Measurements from ENCODE around the gene ARID1B.
A peak's percentile ranks its signal among the peaks of the same experiment; 100 is the strongest.
"Not testable (repeated sequence)": the region's sequence is repeated elsewhere in the genome, so short reads cannot be mapped to it uniquely, and the experiment has no call there.

Gene ARID1B

GRCh38 chr6:157032923-157033322, 255.7 kb downstream of the ARID1B start:
- no peak for DNase-seq

GRCh38 chr6:157033428-157034140, 256.4 kb downstream of the ARID1B start:
- DNase-seq: no peak

- DNase-seq: peak; percentile 57
Measured at GRCh38 chr6:157034436-157035230, 257.5 kb downstream of the ARID1B start.

GRCh38 chr6:157035546-157035945, 258.4 kb downstream of the ARID1B start:
- no peak for DNase-seq

GRCh38 chr6:157036245-157036711, 259.1 kb downstream of the ARID1B start:
- DNase-seq: peak; percentile 31

- no peak for DNase-seq
Measured at GRCh38 chr6:157037165-157037564, 260.0 kb downstream of the ARID1B start.

GRCh38 chr6:157038610-157039009, 261.4 kb downstream of the ARID1B start:
- no peak for DNase-seq

GRCh38 chr6:157039639-157040038, 262.5 kb downstream of the ARID1B start:
- not testable (repeated sequence) for DNase-seq

- DNase-seq: no peak
Measured at GRCh38 chr6:157040191-157040590, 263.0 kb downstream of the ARID1B start.

GRCh38 chr6:157045831-157046454, 268.8 kb downstream of the ARID1B start:
- peak; percentile 81 for DNase-seq

- no peak for DNase-seq
Measured at GRCh38 chr6:157046776-157047175, 269.6 kb downstream of the ARID1B start.

- no peak for DNase-seq
Measured at GRCh38 chr6:157047328-157047727, 270.1 kb downstream of the ARID1B start.

- peak; percentile 61 for DNase-seq
Measured at GRCh38 chr6:157047951-157048350, 270.8 kb downstream of the ARID1B start.

- DNase-seq: no peak
Measured at GRCh38 chr6:157049133-157049532, 272.0 kb downstream of the ARID1B start.

GRCh38 chr6:157050537-157051265, 273.5 kb downstream of the ARID1B start:
- no peak for DNase-seq

GRCh38 chr6:157054531-157054979, 277.4 kb downstream of the ARID1B start:
- DNase-seq: no peak

- no peak for DNase-seq
Measured at GRCh38 chr6:157055863-157056262, 278.7 kb downstream of the ARID1B start.

GRCh38 chr6:157056275-157056674, 279.1 kb downstream of the ARID1B start:
- no peak for DNase-seq

- DNase-seq: no peak
Measured at GRCh38 chr6:157058574-157058973, 281.4 kb downstream of the ARID1B start.

GRCh38 chr6:157059781-157060180, 282.6 kb downstream of the ARID1B start:
- DNase-seq: no peak

GRCh38 chr6:157060440-157060952, 283.3 kb downstream of the ARID1B start:
- DNase-seq: peak; percentile 69

- DNase-seq: no peak
Measured at GRCh38 chr6:157061770-157062594, 284.8 kb downstream of the ARID1B start.
